HEK293 (cell line): ENCODE measurements around the gene PTRHD1.

Experiments used
- GLI2 ChIP-seq: fragments of 450-650 bp; formaldehyde crosslinking; IDR thresholded peaks from 2 replicates; pipeline ENCODE4; 2017; ENCODE audit warnings: missing biosample characterization, missing genetic modification characterization, low read depth, borderline replicate concordance
- KLF16 ChIP-seq: fragments of 450-650 bp; formaldehyde crosslinking; IDR thresholded peaks from 2 replicates; pipeline ENCODE4 v1.5.1; 2017; ENCODE audit warnings: missing biosample characterization, missing genetic modification characterization
- KLF9 ChIP-seq: fragments of 450-650 bp; formaldehyde crosslinking; IDR thresholded peaks from 2 replicates; pipeline ENCODE4 v1.5.1; 2016; ENCODE audit warnings: missing biosample characterization, missing genetic modification characterization, low read depth
- OSR2 ChIP-seq: fragments of 450-650 bp; formaldehyde crosslinking; IDR thresholded peaks from 2 replicates; pipeline ENCODE4 v1.5.1; 2016; ENCODE audit warnings: missing biosample characterization, missing genetic modification characterization
- PRDM6 ChIP-seq: fragments of 450-650 bp; formaldehyde crosslinking; IDR thresholded peaks from 2 replicates; pipeline ENCODE4 v1.5.1; 2017; ENCODE audit warnings: missing biosample characterization, missing genetic modification characterization
- ZBTB8A ChIP-seq: fragments of 450-650 bp; formaldehyde crosslinking; IDR thresholded peaks from 2 replicates; pipeline ENCODE4 v1.5.1; 2016; ENCODE audit warnings: missing biosample characterization, missing genetic modification characterization
- ZEB2 ChIP-seq: fragments of 450-650 bp; formaldehyde crosslinking; IDR thresholded peaks from 2 replicates; pipeline ENCODE4 v1.5.1; 2016; ENCODE audit warnings: missing biosample characterization, missing genetic modification characterization
- ZIC2 ChIP-seq: fragments of 450-650 bp; formaldehyde crosslinking; IDR thresholded peaks from 2 replicates; pipeline ENCODE4 v1.5.1; 2016; ENCODE audit warnings: missing biosample characterization, missing genetic modification characterization
- ZNF140 ChIP-seq: fragments of 450-650 bp; formaldehyde crosslinking; IDR thresholded peaks from 2 replicates; pipeline ENCODE4 v1.5.1; 2016; ENCODE audit warnings: missing biosample characterization, missing genetic modification characterization
- ZNF157 ChIP-seq: fragments of 450-650 bp; formaldehyde crosslinking; IDR thresholded peaks from 2 replicates; pipeline ENCODE4 v1.5.1; 2016; ENCODE audit warnings: missing biosample characterization, missing genetic modification characterization
- ZNF169 ChIP-seq: fragments of 450-650 bp; formaldehyde crosslinking; IDR thresholded peaks from 2 replicates; pipeline ENCODE4 v1.5.1; 2016; ENCODE audit warnings: missing biosample characterization, missing genetic modification characterization
- ZNF18 ChIP-seq: fragments of 450-650 bp; formaldehyde crosslinking; IDR thresholded peaks from 2 replicates; pipeline ENCODE4 v1.5.1; 2016; ENCODE audit warnings: missing biosample characterization, missing genetic modification characterization
- ZNF211 ChIP-seq: fragments of 450-650 bp; formaldehyde crosslinking; IDR thresholded peaks from 2 replicates; pipeline ENCODE4 v1.5.1; 2016; ENCODE audit warnings: low read depth, missing biosample characterization, missing genetic modification characterization
- ZNF280D ChIP-seq: fragments of 450-650 bp; formaldehyde crosslinking; IDR thresholded peaks from 2 replicates; pipeline ENCODE4 v1.5.1; 2016; ENCODE audit warnings: missing biosample characterization, missing genetic modification characterization
- ZNF341 ChIP-seq: fragments of 450-650 bp; formaldehyde crosslinking; IDR thresholded peaks from 2 replicates; pipeline ENCODE4; 2016; ENCODE audit warnings: low read depth, missing biosample characterization, missing genetic modification characterization
- ZNF366 ChIP-seq: fragments of 450-650 bp; formaldehyde crosslinking; conservative IDR thresholded peaks from 2 replicates; pipeline ENCODE4 v1.5.1; 2016; ENCODE audit warnings: missing biosample characterization, missing genetic modification characterization
- ZNF423 ChIP-seq: fragments of 450-650 bp; formaldehyde crosslinking; IDR thresholded peaks from 2 replicates; pipeline ENCODE4 v1.5.1; 2016; ENCODE audit warnings: missing biosample characterization, missing genetic modification characterization
- ZNF501 ChIP-seq: fragments of 450-650 bp; formaldehyde crosslinking; IDR thresholded peaks from 2 replicates; pipeline ENCODE4 v1.5.1; 2016; ENCODE audit warnings: missing biosample characterization, missing genetic modification characterization
- ZNF514 ChIP-seq: fragments of 450-650 bp; formaldehyde crosslinking; IDR thresholded peaks from 2 replicates; pipeline ENCODE4 v1.5.1; 2016; ENCODE audit warnings: missing biosample characterization, missing genetic modification characterization
- ZNF521 ChIP-seq: fragments of 450-650 bp; formaldehyde crosslinking; IDR thresholded peaks from 2 replicates; pipeline ENCODE4 v1.5.1; 2017; ENCODE audit warnings: missing biosample characterization, mild to moderate bottlenecking, missing genetic modification characterization
- ZNF549 ChIP-seq: fragments of 450-650 bp; IDR thresholded peaks from 2 replicates; pipeline ENCODE4 v1.5.1; 2018; ENCODE audit warnings: missing biosample characterization, missing genetic modification characterization, mild to moderate bottlenecking, inconsistent platforms, moderate library complexity
- ZNF600 ChIP-seq: fragments of 450-650 bp; formaldehyde crosslinking; IDR thresholded peaks from 2 replicates; pipeline ENCODE4 v1.5.1; 2016; ENCODE audit warnings: missing biosample characterization, missing genetic modification characterization
- ZNF639 ChIP-seq: fragments of 450-650 bp; formaldehyde crosslinking; IDR thresholded peaks from 2 replicates; pipeline ENCODE4 v1.5.1; 2016; ENCODE audit warnings: missing biosample characterization, missing genetic modification characterization
- ZNF660 ChIP-seq: fragments of 450-650 bp; IDR thresholded peaks from 2 replicates; pipeline ENCODE4 v1.5.1; 2018; ENCODE audit warnings: missing biosample characterization, mild to moderate bottlenecking, missing genetic modification characterization
- ZNF670 ChIP-seq: fragments of 450-650 bp; formaldehyde crosslinking; IDR thresholded peaks from 2 replicates; pipeline ENCODE4 v1.5.1; 2016; ENCODE audit warnings: missing biosample characterization, missing genetic modification characterization, low read depth
- ZNF677 ChIP-seq: fragments of 450-650 bp; IDR thresholded peaks from 2 replicates; pipeline ENCODE4 v1.5.0; 2018; ENCODE audit warnings: missing biosample characterization, mild to moderate bottlenecking, missing genetic modification characterization, moderate library complexity
- ZNF792 ChIP-seq: fragments of 450-650 bp; formaldehyde crosslinking; IDR thresholded peaks from 2 replicates; pipeline ENCODE4 v1.5.1; 2016; ENCODE audit warnings: missing biosample characterization, missing genetic modification characterization
- ZSCAN5A ChIP-seq: fragments of 450-650 bp; formaldehyde crosslinking; IDR thresholded peaks from 2 replicates; pipeline ENCODE4 v1.5.1; 2016; ENCODE audit warnings: missing biosample characterization, missing genetic modification characterization

PTRHD1 gene

GRCh38 chr2:24832931-24833701, 39.9 kb upstream of the PTRHD1 start (continued):
- no peak for TF ChIP-seq PRDM6 (tag by site-specific recombination)
- TF ChIP-seq ZNF140 (tag by site-specific recombination) = no peak
- TF ChIP-seq KLF16 (tag by site-specific recombination) = no peak
- 0 out of 2 replicates have a peak, but pooled peaks have one; percentile 18 for TF ChIP-seq ZNF366 (tag by site-specific recombination)
- no peak for TF ChIP-seq ZNF521 (tag by site-specific recombination)
- TF ChIP-seq ZNF639 (tag by site-specific recombination) = no peak
- TF ChIP-seq ZNF18 = no peak; the same call in 1 of the 2 replicates
- peak; percentile 100 for TF ChIP-seq ZIC2
- TF ChIP-seq ZNF341 (tag by site-specific recombination) = peak; percentile 57
- TF ChIP-seq ZNF549 (tag by site-specific recombination) = no peak
- no peak for TF ChIP-seq ZNF660 (tag by site-specific recombination)
- TF ChIP-seq ZNF501 (tag by site-specific recombination) = no peak
- TF ChIP-seq ZEB2 = no peak
- peak; percentile 97 for TF ChIP-seq OSR2
- peak; percentile 61; the same call in 1 of the 2 replicates for TF ChIP-seq ZBTB8A (tag by site-specific recombination)
- TF ChIP-seq ZNF423 (tag by site-specific recombination) = peak; percentile 99
- no peak for TF ChIP-seq ZNF157 (tag by site-specific recombination)
- no peak for TF ChIP-seq KLF9
- TF ChIP-seq ZNF211 = no peak
- no peak for TF ChIP-seq ZNF280D (tag by site-specific recombination)
- no peak for TF ChIP-seq ZNF514 (tag by site-specific recombination)
- TF ChIP-seq ZNF677 (tag by site-specific recombination) = no peak
- peak; percentile 93 for TF ChIP-seq ZNF600 (tag by site-specific recombination)
- no peak for TF ChIP-seq ZNF792
- TF ChIP-seq GLI2 (tag by site-specific recombination) = no peak
- TF ChIP-seq ZNF670 (tag by site-specific recombination) = no peak
- no peak for TF ChIP-seq ZNF169 (tag by site-specific recombination)
- no peak for TF ChIP-seq ZSCAN5A (tag by site-specific recombination)
